ENCODE data around the gene FAM120B. TPM values are rescaled to one million over a fixed set of nuclear protein-coding genes. Genes with fewer than 3 reads are reported as not detected.

FAM120B gene
- 14.9 and 16.7 TPM in 2 replicates for total RNA-seq (2021)
- long read RNA-seq, full-length matches to known transcripts, result 20 of 50 reads
- long read RNA-seq, partial matches to known transcripts, result 9 of 50 reads
- long read RNA-seq, other reads (novel, unspliced or antisense), result 21 of 50 reads

- H4K8ac ChIP-seq (replicated peaks; ENCODE audit: insufficient read length, low read depth, low read length), result no peak within 1 kb of the TSS
- peaks cover 19% of the 10 kb centered on the region for H3K9me3 ChIP-seq (ENCODE audit: control insufficient read depth, low read depth, low read length)
- Mint-ChIP-seq H3K36me3 (ENCODE audit: insufficient read depth in 1 of 3, low read depth in 3 of 3) (peaks cover 32 to 55% (median 43%) of the 10 kb centered on the region in 3 experiments), H3K27ac (peak within 1 kb of the TSS in 2 of 3 experiments; percentile 31 to 35; a peak in 3 of 7 replicates), H3K4me3 (peak within 1 kb of the TSS; percentile 82 to 90), H3K9me3 (peaks cover 43 to 52% of the 10 kb centered on the region in 2 experiments), H3K4me1 (peaks cover 14% of the 10 kb centered on the region in 2 experiments), H3K27me3 (ENCODE audit: low read depth) (peaks cover 59% of the 10 kb centered on the region)
- no peak within 1 kb of the TSS for H3K4ac ChIP-seq (ENCODE audit: low read depth, low read length)
- DNase-seq, result peak; percentile 78
- no CpG with 5 or more reads among the region's 97 CpGs for WGBS (ENCODE audit: extremely low coverage, insufficient read length, low lambda C conversion rate)
- H4K91ac ChIP-seq (ENCODE audit: insufficient read length, low read depth, low read length), result no peak within 1 kb of the TSS
- H3K56ac ChIP-seq (ENCODE audit: insufficient read length, low read depth, low read length), result no peak within 1 kb of the TSS
- H3K23me2 ChIP-seq (ENCODE audit: insufficient read length, low read depth, low read length, poor library complexity, severe bottlenecking), result peaks cover 17% of the 10 kb centered on the region
- H3K27ac ChIP-seq (ENCODE audit: insufficient read length, low read depth, low read length), result no peak within 1 kb of the TSS
- no peaks in the 10 kb centered on the region; the same call in 1 of the 2 replicates for H3K27me3 ChIP-seq (ENCODE audit: insufficient read depth, low read length)
- no peak within 1 kb of the TSS for H2AK5ac ChIP-seq (ENCODE audit: insufficient read length, low read length)
- no peak within 1 kb of the TSS for H2BK15ac ChIP-seq (ENCODE audit: low read depth, low read length)
- H3K23ac ChIP-seq (ENCODE audit: insufficient read length, low read depth, low read length), result no peak within 1 kb of the TSS
- no peaks in the 10 kb centered on the region for H4K20me1 ChIP-seq (ENCODE audit: control insufficient read depth, insufficient read depth, insufficient read length)
- H2AFZ ChIP-seq (ENCODE audit: low read length), result no peak within 1 kb of the TSS
- peak within 1 kb of the TSS; percentile 88 for H3K14ac ChIP-seq (ENCODE audit: insufficient read depth, low read length)
- no peak within 1 kb of the TSS for H2BK5ac ChIP-seq (ENCODE audit: insufficient read length, low read length)
- H3K9ac ChIP-seq (ENCODE audit: extremely low read depth, insufficient read length, low read length), result peak within 1 kb of the TSS; percentile 49
- peaks cover 2% of the 10 kb centered on the region; the same call in 1 of the 2 replicates for H3K4me1 ChIP-seq (ENCODE audit: insufficient read depth, low read length)
- H2BK20ac ChIP-seq (ENCODE audit: low read depth, low read length, poor library complexity, severe bottlenecking), result no peak within 1 kb of the TSS
- H4K5ac ChIP-seq (ENCODE audit: insufficient read length, low read depth, low read length), result peak within 1 kb of the TSS; percentile 10
- TF ChIP-seq CTCF (conservative IDR thresholded peaks at IDR 0.05), result no peak
- peak within 1 kb of the TSS; percentile 96 for H3K4me2 ChIP-seq (ENCODE audit: insufficient read depth, insufficient read length, low read length)
- H3T11ph ChIP-seq (ENCODE audit: low read length), result no peak within 1 kb of the TSS
- H3K79me2 ChIP-seq (ENCODE audit: insufficient read depth, low read length), result peaks cover 2% of the 10 kb centered on the region; the same call in 1 of the 2 replicates
- no peak within 1 kb of the TSS for H2BK120ac ChIP-seq (ENCODE audit: low read depth, low read length, poor library complexity, severe bottlenecking)
- no peaks in the 10 kb centered on the region for H3K79me1 ChIP-seq (ENCODE audit: insufficient read depth, low read depth, low read length, poor library complexity, severe bottlenecking)
- H3K18ac ChIP-seq (ENCODE audit: insufficient read length, low read depth, low read length), result peak within 1 kb of the TSS; percentile 81
- H2BK12ac ChIP-seq (ENCODE audit: insufficient read length, low read depth, low read length), result no peak within 1 kb of the TSS
These were observed at the start of gene FAM120B for GRCh38 chr6:170306324-170307079. TSS of gene FAM120B (plus strand) at chr6:170306758. CDS start at chr6:170317391, 10,633 bp downstream.

Data from H9 (cell line).